GM19035 (cell line): ENCODE data around the gene DNAH11.
A peak's percentile ranks its signal among the peaks of the same experiment; 100 is the strongest.
"Not testable (repeated sequence)": the region's sequence is repeated elsewhere in the genome, so short reads cannot be mapped to it uniquely, and the experiment has no call there.

ENCODE experiments used
- ATAC-seq: cut with Tn5 transposase; IDR thresholded peaks from one replicate; pipeline ENCODE4 v1.9.1; 2021; ENCODE audit not compliant: unreplicated experiment

The DNAH11 gene

GRCh38 chr7:21616091-21616490 is 73.3 kb downstream of the DNAH11 start:
- no peak for ATAC-seq

GRCh38 chr7:21616796-21617436 is 74.1 kb downstream of the DNAH11 start:
- ATAC-seq: no peak

GRCh38 chr7:21617513-21617912 is 74.7 kb downstream of the DNAH11 start:
- no peak for ATAC-seq

- ATAC-seq: no peak
Observed at GRCh38 chr7:21617916-21618390, 75.1 kb downstream of the DNAH11 start.

- no peak for ATAC-seq
Observed at GRCh38 chr7:21618706-21619105, 75.9 kb downstream of the DNAH11 start.

GRCh38 chr7:21620054-21620453 is 77.2 kb downstream of the DNAH11 start:
- ATAC-seq: no peak

- no peak for ATAC-seq
Observed at GRCh38 chr7:21624320-21624719, 81.5 kb downstream of the DNAH11 start.

GRCh38 chr7:21636694-21637093 is 93.9 kb downstream of the DNAH11 start:
- ATAC-seq: no peak

- no peak for ATAC-seq
Observed at GRCh38 chr7:21639206-21639868, 96.5 kb downstream of the DNAH11 start.

GRCh38 chr7:21640105-21640504 is 97.3 kb downstream of the DNAH11 start:
- ATAC-seq: no peak

- ATAC-seq: no peak
Observed at GRCh38 chr7:21641546-21641945, 98.7 kb downstream of the DNAH11 start.

GRCh38 chr7:21642422-21642821 is 99.6 kb downstream of the DNAH11 start:
- ATAC-seq: no peak

GRCh38 chr7:21651697-21652096 is 108.9 kb downstream of the DNAH11 start:
- ATAC-seq: no peak

GRCh38 chr7:21653623-21654022 is 110.8 kb downstream of the DNAH11 start:
- no peak for ATAC-seq

GRCh38 chr7:21656081-21656480 is 113.2 kb downstream of the DNAH11 start:
- ATAC-seq: no peak

- no peak for ATAC-seq
Observed at GRCh38 chr7:21656796-21657195, 114.0 kb downstream of the DNAH11 start.

GRCh38 chr7:21670496-21670895 is 127.7 kb downstream of the DNAH11 start:
- no peak for ATAC-seq

- ATAC-seq: peak; percentile 74
Observed at GRCh38 chr7:21671859-21672258, 129.0 kb downstream of the DNAH11 start.

GRCh38 chr7:21675255-21675654 is 132.4 kb downstream of the DNAH11 start:
- ATAC-seq: no peak

- no peak for ATAC-seq
Observed at GRCh38 chr7:21690705-21691104, 147.9 kb downstream of the DNAH11 start.

- not testable (repeated sequence) for ATAC-seq
Observed at GRCh38 chr7:21691146-21691545, 148.3 kb downstream of the DNAH11 start.

GRCh38 chr7:21700587-21700986 is 157.7 kb downstream of the DNAH11 start:
- not testable (repeated sequence) for ATAC-seq

GRCh38 chr7:21702303-21702702 is 159.5 kb downstream of the DNAH11 start:
- ATAC-seq: no peak
